ENCODE measurements around the gene SETD1B.

The SETD1B gene

GRCh38 chr12:121802485-121802842 lies 1.3 kb upstream of the SETD1B start:
- no peaks in the 10 kb centered on the region for H4K20me1 ChIP-seq (ENCODE audit: insufficient read depth, low read length)
- H3K27me3 ChIP-seq (ENCODE audit: insufficient read depth, low read length): no peaks in the 10 kb centered on the region
- H3K79me2 ChIP-seq (ENCODE audit: insufficient read depth, low read length): peaks cover 8% of the 10 kb centered on the region; the same call in 1 of the 2 replicates
- H3K27ac ChIP-seq (ENCODE audit: low read depth, low read length, poor library complexity, severe bottlenecking): peak overlapping the region; percentile 95
- peak overlapping the region; percentile 86 for H3K9ac ChIP-seq (ENCODE audit: low read length)
- peaks cover 7% of the 10 kb centered on the region; the same call in 1 of the 2 replicates for H3K36me3 ChIP-seq (ENCODE audit: insufficient read depth, low read length)
- H3K9me3 ChIP-seq (ENCODE audit: low read length): no peaks in the 10 kb centered on the region
- H3K9me2 ChIP-seq (ENCODE audit: low read depth, low read length): no peaks in the 10 kb centered on the region
- peak overlapping the region; percentile 85 for H3K4me2 ChIP-seq (ENCODE audit: low read length)
- TF ChIP-seq CTCF (IDR thresholded peaks at IDR 0.05; ENCODE audit: low read length): no peak
- TF ChIP-seq EZH2 (IDR thresholded peaks at IDR 0.05; ENCODE audit: borderline replicate concordance, low read length): no peak
- H3K4me3 ChIP-seq (ENCODE audit: low read depth, low read length, poor library complexity, severe bottlenecking): peak overlapping the region; percentile 79
- H2AFZ ChIP-seq (ENCODE audit: low read length): no peak overlapping the region
- H3K4me1 ChIP-seq (ENCODE audit: insufficient read depth, low read length, severe bottlenecking): peaks cover 62% of the 10 kb centered on the region
- H3F3A ChIP-seq (ENCODE audit: insufficient read depth, low read length): no peaks in the 10 kb centered on the region

GRCh38 chr12:121802843-121803698 lies 738 bp upstream of the SETD1B start:
- TF ChIP-seq CTCF (IDR thresholded peaks at IDR 0.05; ENCODE audit: low read length): no peak
- TF ChIP-seq EZH2 (IDR thresholded peaks at IDR 0.05; ENCODE audit: borderline replicate concordance, low read length): no peak
- no peaks in the 10 kb centered on the region for H3K9me3 ChIP-seq (ENCODE audit: low read length)

GRCh38 chr12:121804417-121805111 lies 755 bp downstream of the SETD1B start:
- Histone ChIP-seq H3K79me2 (ENCODE audit: insufficient read depth, low read length) (0 out of 2 replicates have a peak, but pooled peaks cover 8% of the 10 kb centered on the region), H3K36me3 (ENCODE audit: insufficient read depth, low read length) (peaks cover 16% of the 10 kb centered on the region), H3F3A (ENCODE audit: insufficient read depth, low read length) (no peaks in the 10 kb centered on the region), H4K20me1 (ENCODE audit: insufficient read depth, low read length) (no peaks in the 10 kb centered on the region), H3K4me1 (ENCODE audit: insufficient read depth, low read length, severe bottlenecking) (peaks cover 45% of the 10 kb centered on the region), H3K9ac (ENCODE audit: low read length) (peak overlapping the region; percentile 83), H3K9me2 (ENCODE audit: low read depth, low read length) (no peaks in the 10 kb centered on the region), H3K4me3 (ENCODE audit: low read depth, low read length, poor library complexity, severe bottlenecking) (peak overlapping the region; percentile 79), H3K27ac (ENCODE audit: low read depth, low read length, poor library complexity, severe bottlenecking) (peak overlapping the region; percentile 67), H2AFZ (ENCODE audit: low read length) (no peak overlapping the region), H3K9me3 (ENCODE audit: low read length) (no peaks in the 10 kb centered on the region), H3K4me2 (ENCODE audit: low read length) (peak overlapping the region; percentile 87), H3K27me3 (ENCODE audit: insufficient read depth, low read length) (no peaks in the 10 kb centered on the region)
- TF ChIP-seq CTCF (IDR thresholded peaks at IDR 0.05; ENCODE audit: low read length) (no peak), EZH2 (IDR thresholded peaks at IDR 0.05; ENCODE audit: borderline replicate concordance, low read length) (no peak)

More at GRCh38 chr12:121802843-121803698, 738 bp upstream of the SETD1B start:
- Histone ChIP-seq H3K4me3 (ENCODE audit: low read depth, low read length, poor library complexity, severe bottlenecking) (peak overlapping the region; percentile 79), H3K9me2 (ENCODE audit: low read depth, low read length) (no peaks in the 10 kb centered on the region), H3K4me2 (ENCODE audit: low read length) (peak overlapping the region; percentile 85), H3K27ac (ENCODE audit: low read depth, low read length, poor library complexity, severe bottlenecking) (peak overlapping the region; percentile 95), H3K36me3 (ENCODE audit: insufficient read depth, low read length) (peaks cover 10% of the 10 kb centered on the region; the same call in 1 of the 2 replicates), H3K79me2 (ENCODE audit: insufficient read depth, low read length) (peaks cover 8% of the 10 kb centered on the region; the same call in 1 of the 2 replicates), H2AFZ (ENCODE audit: low read length) (no peak overlapping the region), H3K9ac (ENCODE audit: low read length) (peak overlapping the region; percentile 86), H3K4me1 (ENCODE audit: insufficient read depth, low read length, severe bottlenecking) (peaks cover 58% of the 10 kb centered on the region), H3F3A (ENCODE audit: insufficient read depth, low read length) (no peaks in the 10 kb centered on the region), H3K27me3 (ENCODE audit: insufficient read depth, low read length) (no peaks in the 10 kb centered on the region), H4K20me1 (ENCODE audit: insufficient read depth, low read length) (no peaks in the 10 kb centered on the region)

Measured in OCI-LY1 (cell line).